ENCODE results near the gene HECW1. TPM values are rescaled to one million over a fixed set of nuclear protein-coding genes. Genes with fewer than 3 reads are reported as not detected.

Gene HECW1
- total and polyA plus RNA-seq, 4 experiments from 2014 or later: not detected

DNA sequence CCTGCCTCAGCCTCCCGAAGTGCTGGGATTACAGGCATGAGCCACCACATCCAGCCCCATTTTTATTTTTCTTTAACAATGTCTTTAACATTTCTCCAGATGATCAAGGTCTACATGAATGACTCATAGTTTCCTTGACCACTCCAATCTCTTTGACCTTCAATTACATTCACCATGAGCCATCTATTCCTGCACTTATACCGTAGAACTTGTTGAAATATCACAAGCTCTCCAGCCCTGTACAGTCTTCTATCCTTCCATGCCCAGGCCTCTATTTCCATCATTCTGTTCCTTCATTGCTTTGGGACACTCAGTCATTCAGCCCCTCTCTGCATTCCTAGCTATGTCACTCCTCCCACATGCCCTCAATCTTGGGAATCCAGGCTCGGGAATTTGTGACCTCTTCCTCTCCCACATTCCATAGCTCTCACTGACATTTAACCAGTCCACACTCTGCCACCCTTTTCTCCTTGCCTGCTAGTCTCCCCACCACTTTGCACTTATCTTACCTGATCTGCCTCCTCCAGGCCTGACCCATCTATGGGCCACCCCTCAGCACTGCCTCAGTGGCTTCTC is 318.7 kb downstream of the HECW1 start:
- POLR2A ChIA-PET (ENCODE audit: partially characterized antibody): no interaction called here
- intact Hi-C loops (cut with micrococcal nuclease): no loop called here

DNA sequence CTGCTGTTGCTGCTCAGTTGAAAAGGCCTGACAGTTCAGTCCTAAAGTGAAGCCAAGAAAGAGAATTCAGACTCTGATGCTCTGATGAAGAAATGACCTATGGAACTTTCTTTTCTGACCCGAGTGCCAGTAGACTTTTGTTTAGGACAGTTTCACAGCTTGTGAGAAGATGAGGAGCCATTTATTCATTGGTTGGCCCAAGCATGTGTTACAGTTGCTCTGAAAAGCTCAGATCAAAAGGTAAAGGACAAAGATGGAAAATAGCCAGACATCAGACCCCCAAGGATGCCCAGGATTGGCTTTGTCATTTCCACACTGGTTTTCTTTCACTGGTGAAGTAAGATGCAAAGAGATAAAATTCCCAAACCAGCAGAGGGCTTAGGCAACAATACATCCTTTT is 321.2 kb downstream of the HECW1 start:
- H3K4me3 ChIP-seq (ENCODE audit: low read length in 2 of 2): no peak overlapping the region
- H3K4me1 ChIP-seq (ENCODE audit: insufficient read depth, low read length): no peaks in the 10 kb centered on the region
- H3K27ac Mint-ChIP-seq: no peak overlapping the region
- DNase-seq: no peak
- no peaks in the 10 kb centered on the region for H3K9me3 ChIP-seq (ENCODE audit: control insufficient read depth in 1 of 2, low read length in 2 of 2)
- H3K27ac ChIP-seq (ENCODE audit: low read depth, low read length): no peak overlapping the region
- H3K27me3 Mint-ChIP-seq: peaks cover 3 to 5% of the 10 kb centered on the region in 2 donors
- intact Hi-C loops (cut with micrococcal nuclease): no loop called here
- no peaks in the 10 kb centered on the region for H3K9me3 Mint-ChIP-seq
- no peaks in the 10 kb centered on the region for H3K36me3 Mint-ChIP-seq
- no peaks in the 10 kb centered on the region for H3K36me3 ChIP-seq (ENCODE audit: insufficient read depth, low read length)
- no peak overlapping the region for H3K4me3 Mint-ChIP-seq
- H3K27me3 ChIP-seq (ENCODE audit: insufficient read depth, low read length): no peaks in the 10 kb centered on the region
- ChIA-PET POLR2A (ENCODE audit: partially characterized antibody) (interaction anchor here (0.7 kb wide), 1 partner anchor 47 kb away, joined by 3 read pairs; no protein-coding TSS in a partner anchor), CTCF (ENCODE audit: partially characterized antibody) (interaction anchor here (2.2 kb wide), 1 partner anchor 10 kb away, joined by 6 read pairs; no protein-coding TSS in a partner anchor)
- H3K4me1 Mint-ChIP-seq: peaks cover 0 to 2% (median 0%) of the 10 kb centered on the region in 4 donors

More for the DNA sequence above, 318.7 kb downstream of the HECW1 start:
- no peaks in the 10 kb centered on the region for H3K4me1 Mint-ChIP-seq
- CTCF ChIA-PET (ENCODE audit: partially characterized antibody): interaction anchor here (1.3 to 2.0 kb wide), 2 partner anchors 9 to 11 kb away, joined by 4 to 12 read pairs; no protein-coding TSS in a partner anchor
- H3K27ac Mint-ChIP-seq: no peak overlapping the region
- H3K36me3 Mint-ChIP-seq: no peaks in the 10 kb centered on the region
- Histone ChIP-seq H3K4me1 (ENCODE audit: insufficient read depth, low read length) (no peaks in the 10 kb centered on the region), H3K27ac (ENCODE audit: low read depth, low read length) (no peak overlapping the region), H3K27me3 (ENCODE audit: insufficient read depth, low read length) (no peaks in the 10 kb centered on the region), H3K36me3 (ENCODE audit: insufficient read depth, low read length) (no peaks in the 10 kb centered on the region), H3K4me3 (ENCODE audit: low read length in 2 of 2) (no peak overlapping the region), H3K9me3 (ENCODE audit: control insufficient read depth in 1 of 2, low read length in 2 of 2) (no peaks in the 10 kb centered on the region)
- no peak overlapping the region for H3K4me3 Mint-ChIP-seq
- peaks cover 3 to 5% of the 10 kb centered on the region in 2 donors for H3K27me3 Mint-ChIP-seq
- DNase-seq: no peak
- H3K9me3 Mint-ChIP-seq: peaks cover 0 to 4% (median 0%) of the 10 kb centered on the region in 8 donors

DNA sequence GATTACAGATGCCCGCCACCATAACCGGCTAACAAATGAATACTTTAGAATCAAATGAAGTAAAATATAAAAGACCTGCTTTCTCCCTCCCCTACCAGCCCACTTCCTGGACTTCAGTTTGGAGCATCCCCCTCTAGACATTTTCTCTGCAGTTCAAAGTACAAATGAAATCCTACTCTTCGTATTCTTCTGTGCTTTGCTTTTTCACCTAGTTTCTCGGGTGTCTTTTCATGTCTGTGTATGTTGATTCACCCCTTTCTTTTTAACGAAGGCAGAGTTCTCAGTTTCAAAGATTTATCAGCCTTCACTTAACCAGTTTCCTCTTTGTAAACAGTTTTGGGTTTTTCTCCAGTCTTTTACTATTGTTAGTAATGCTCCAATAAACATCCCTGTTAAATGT is 324.6 kb downstream of the HECW1 start:
- Mint-ChIP-seq H3K27me3 (peaks cover 0 to 3% of the 10 kb centered on the region in 2 donors), H3K36me3 (no peaks in the 10 kb centered on the region), H3K4me3 (no peak overlapping the region), H3K9me3 (no peaks in the 10 kb centered on the region), H3K27ac (peak overlapping the region in 1 of 7 donors; percentile 16), H3K4me1 (peaks cover 0 to 2% (median 0%) of the 10 kb centered on the region in 4 donors)
- H3K4me1 ChIP-seq (ENCODE audit: insufficient read depth, low read length): no peaks in the 10 kb centered on the region
- no peak overlapping the region for H3K27ac ChIP-seq (ENCODE audit: low read depth, low read length)
- peaks cover 4% of the 10 kb centered on the region for H3K27me3 ChIP-seq (ENCODE audit: insufficient read depth, low read length)
- intact Hi-C loops (cut with micrococcal nuclease): loop anchor here (5.0 kb wide), 1 partner anchor 275 kb away; no protein-coding TSS in a partner anchor
- no peaks in the 10 kb centered on the region for H3K36me3 ChIP-seq (ENCODE audit: insufficient read depth, low read length)
- POLR2A ChIA-PET (ENCODE audit: partially characterized antibody): no interaction called here
- H3K4me3 ChIP-seq (ENCODE audit: low read length in 2 of 2): no peak overlapping the region
- CTCF ChIA-PET (ENCODE audit: partially characterized antibody): no interaction called here
- no peaks in the 10 kb centered on the region for H3K9me3 ChIP-seq (ENCODE audit: control insufficient read depth in 1 of 2, low read length in 2 of 2)
- no peak for DNase-seq

GRCh38 chr7:43438897-43439479 is 326.5 kb downstream of the HECW1 start:
- peaks cover 0 to 2% (median 0%) of the 10 kb centered on the region in 4 donors for H3K4me1 Mint-ChIP-seq
- ChIA-PET CTCF (ENCODE audit: partially characterized antibody) (interaction anchor here (0.7 to 2.7 kb wide), 17 partner anchors 8 to 400 kb away, joined by 3 to 15 read pairs (median 4); partner anchors contain the start of gene STK17A), POLR2A (ENCODE audit: partially characterized antibody) (no interaction called here)
- H3K9me3 Mint-ChIP-seq: no peaks in the 10 kb centered on the region
- Histone ChIP-seq H3K9me3 (ENCODE audit: control insufficient read depth in 1 of 2, low read length in 2 of 2) (no peaks in the 10 kb centered on the region), H3K4me3 (ENCODE audit: low read length in 2 of 2) (no peak overlapping the region), H3K36me3 (ENCODE audit: insufficient read depth, low read length) (no peaks in the 10 kb centered on the region), H3K4me1 (ENCODE audit: insufficient read depth, low read length) (no peaks in the 10 kb centered on the region), H3K27me3 (ENCODE audit: insufficient read depth, low read length) (peaks cover 4% of the 10 kb centered on the region), H3K27ac (ENCODE audit: low read depth, low read length) (no peak overlapping the region)
- peaks cover 0 to 3% of the 10 kb centered on the region in 2 donors for H3K27me3 Mint-ChIP-seq
- no peak overlapping the region for H3K27ac Mint-ChIP-seq
- H3K36me3 Mint-ChIP-seq: no peaks in the 10 kb centered on the region
- no peak overlapping the region for H3K4me3 Mint-ChIP-seq
- intact Hi-C loops (cut with micrococcal nuclease): loop anchor here (5.0 kb wide), 1 partner anchor 273 kb away; no protein-coding TSS in a partner anchor
- no peak for DNase-seq

DNA sequence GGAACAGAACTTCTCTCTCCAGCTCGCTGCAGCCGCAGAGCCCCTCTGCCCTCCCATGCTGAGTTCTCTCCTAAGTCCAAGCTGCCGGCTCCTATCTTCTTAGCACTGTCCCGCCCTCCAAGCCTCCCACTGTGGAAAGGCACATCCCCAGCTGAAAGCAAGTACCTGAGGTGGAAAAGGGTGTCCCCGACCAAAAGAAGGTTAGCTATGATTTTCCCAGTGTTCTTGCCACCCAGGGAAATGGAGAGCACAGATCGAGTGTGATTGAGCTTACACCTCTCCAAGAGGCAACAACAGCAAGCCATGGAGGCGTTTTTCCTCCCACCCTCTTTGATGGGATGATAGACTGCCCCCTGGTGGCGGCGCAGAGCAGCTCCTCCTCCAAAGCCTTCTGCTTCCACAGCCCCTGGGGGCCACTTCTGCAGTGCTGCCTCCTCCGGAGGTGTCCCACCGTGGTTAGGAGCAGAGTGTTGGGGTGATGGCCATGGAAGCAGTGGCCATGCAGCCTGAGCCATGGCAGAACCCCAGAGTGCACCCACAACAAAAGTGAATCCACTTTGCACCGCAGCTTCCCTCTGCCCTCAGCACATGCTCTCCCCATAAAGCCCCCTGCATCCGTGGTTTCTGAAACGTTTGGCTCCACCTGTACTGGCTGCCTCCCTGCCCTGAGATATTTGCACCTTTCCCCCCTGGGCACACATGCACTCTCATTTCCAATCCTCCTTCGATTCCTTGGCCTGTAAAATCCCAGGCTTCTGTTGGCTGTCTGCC is 327.4 kb downstream of the HECW1 start:
- no peaks in the 10 kb centered on the region for H3K36me3 ChIP-seq (ENCODE audit: insufficient read depth, low read length)
- H3K4me3 ChIP-seq (ENCODE audit: low read length in 2 of 2): no peak overlapping the region
- H3K4me3 Mint-ChIP-seq: no peak overlapping the region
- H3K27ac ChIP-seq (ENCODE audit: low read depth, low read length): no peak overlapping the region
- ChIA-PET CTCF (ENCODE audit: partially characterized antibody) (interaction anchor here (0.7 to 2.7 kb wide), 17 partner anchors 9 to 399 kb away, joined by 3 to 15 read pairs (median 4); partner anchors contain the start of gene STK17A), POLR2A (ENCODE audit: partially characterized antibody) (no interaction called here)
- no peaks in the 10 kb centered on the region for H3K9me3 ChIP-seq (ENCODE audit: control insufficient read depth in 1 of 2, low read length in 2 of 2)
- intact Hi-C loops (cut with micrococcal nuclease): loop anchor here (5.0 kb wide), 1 partner anchor 272 kb away; no protein-coding TSS in a partner anchor
- no peaks in the 10 kb centered on the region for H3K4me1 ChIP-seq (ENCODE audit: insufficient read depth, low read length)
- peaks cover 2 to 3% of the 10 kb centered on the region in 2 donors for H3K27me3 Mint-ChIP-seq
- H3K27me3 ChIP-seq (ENCODE audit: insufficient read depth, low read length): peaks cover 4% of the 10 kb centered on the region
- no peak overlapping the region for H3K27ac Mint-ChIP-seq
- H3K4me1 Mint-ChIP-seq: peaks cover 0 to 2% (median 0%) of the 10 kb centered on the region in 4 donors
- H3K36me3 Mint-ChIP-seq: no peaks in the 10 kb centered on the region
- H3K9me3 Mint-ChIP-seq: no peaks in the 10 kb centered on the region
- DNase-seq: peak; percentile 20 to 50 (median 24)

DNA sequence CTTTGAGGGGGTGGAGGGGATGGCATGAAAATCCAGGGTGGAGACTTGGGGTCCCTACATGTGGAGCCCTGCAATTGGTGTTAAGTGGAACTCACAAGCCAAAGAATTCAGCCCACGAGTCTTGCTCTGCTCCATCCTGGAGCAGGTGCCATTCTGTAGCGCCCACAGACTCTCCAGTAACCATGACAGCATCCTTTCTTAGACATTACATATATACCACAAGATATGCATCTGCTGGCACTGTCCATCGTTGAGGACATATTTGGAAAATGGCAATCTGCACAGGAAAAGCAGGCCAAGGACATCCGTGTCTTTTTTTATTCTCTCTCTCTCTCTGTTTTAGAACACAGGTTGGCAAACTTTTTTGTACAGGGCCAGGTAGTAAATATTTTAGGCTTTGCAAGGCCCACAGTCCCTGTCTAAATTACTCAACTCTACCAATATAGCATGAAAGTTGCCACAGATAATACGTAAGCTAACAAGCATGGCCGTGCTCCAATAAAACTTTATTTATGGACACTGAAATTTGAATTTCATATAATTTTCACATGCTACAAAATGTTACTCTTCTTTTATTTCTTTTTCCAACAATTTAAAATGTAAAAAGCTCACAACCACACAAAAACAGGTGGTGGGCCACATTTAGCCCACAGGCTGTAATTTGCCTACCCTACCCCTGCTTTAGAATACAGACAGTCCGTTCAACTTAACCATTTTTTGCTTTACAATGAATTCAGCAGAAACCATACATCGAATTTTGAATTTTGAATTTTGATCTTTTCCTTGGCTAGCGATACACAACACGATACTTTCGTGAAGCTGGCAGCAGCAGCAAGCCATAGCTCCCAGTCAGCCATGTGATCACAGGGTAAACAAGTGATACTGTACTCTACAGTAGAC is 329.0 kb downstream of the HECW1 start:
- peak overlapping the region in 1 of 7 donors; percentile 31 for H3K27ac Mint-ChIP-seq
- CTCF ChIA-PET (ENCODE audit: partially characterized antibody): interaction anchor here (0.5 to 2.7 kb wide), 7 partner anchors 8 to 258 kb away, joined by 3 to 15 read pairs (median 4); partner anchors contain the start of gene STK17A

More for the DNA sequence above, 329.0 kb downstream of the HECW1 start:
- POLR2A ChIA-PET (ENCODE audit: partially characterized antibody): no interaction called here
- Histone ChIP-seq H3K27ac (ENCODE audit: low read depth, low read length) (no peak overlapping the region), H3K9me3 (ENCODE audit: control insufficient read depth in 1 of 2, low read length in 2 of 2) (no peaks in the 10 kb centered on the region), H3K4me3 (ENCODE audit: low read length in 2 of 2) (no peak overlapping the region), H3K4me1 (ENCODE audit: insufficient read depth, low read length) (no peaks in the 10 kb centered on the region), H3K36me3 (ENCODE audit: insufficient read depth, low read length) (no peaks in the 10 kb centered on the region), H3K27me3 (ENCODE audit: insufficient read depth, low read length) (peaks cover 4% of the 10 kb centered on the region)
- intact Hi-C loops (cut with micrococcal nuclease): no loop called here
- Mint-ChIP-seq H3K36me3 (no peaks in the 10 kb centered on the region), H3K9me3 (no peaks in the 10 kb centered on the region), H3K27me3 (peaks cover 2 to 7% of the 10 kb centered on the region in 2 donors), H3K4me1 (peaks cover 0 to 2% (median 0%) of the 10 kb centered on the region in 4 donors), H3K4me3 (no peak overlapping the region)
- DNase-seq: no peak

Measured in CD4-positive, alpha-beta memory T cell (primary cell).